Activated CD4-positive, alpha-beta T cell treated with anti-CD3 and anti-CD28 coated beads for 24 hours (primary cell): ENCODE results near the gene ANKRD22.

Experiments
- DNase-seq, 2 donors: peaks; one replicate each; pipeline ENCODE4 v3.0.0-alpha.2; 2020; ENCODE audit warnings: low read depth in 2 of 2

The ANKRD22 gene

GRCh38 chr10:88800152-88801125, 51.2 kb downstream of the ANKRD22 start:
- DNase-seq, result no peak

DNA sequence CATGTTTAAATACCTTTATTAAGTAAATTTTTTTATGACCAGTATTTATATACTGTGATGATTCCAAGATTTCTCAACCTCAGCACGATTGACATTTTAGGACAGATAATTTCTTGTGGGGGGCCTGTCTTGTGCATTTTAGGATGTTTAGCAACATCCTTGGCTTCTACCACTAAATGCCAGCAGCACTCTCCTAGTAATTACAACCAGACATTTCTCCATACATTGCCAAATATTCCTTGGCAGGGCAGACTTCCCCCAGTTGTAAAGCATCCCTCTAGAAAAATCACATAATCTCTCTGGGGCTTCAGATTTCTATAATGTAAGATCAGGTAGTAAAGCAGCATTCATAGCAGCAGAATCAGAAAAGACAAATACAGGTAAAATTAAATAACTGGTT, 56.9 kb downstream of the ANKRD22 start:
- no peak for DNase-seq

GRCh38 chr10:88793712-88794299, 57.8 kb downstream of the ANKRD22 start:
- no peak for DNase-seq

DNA sequence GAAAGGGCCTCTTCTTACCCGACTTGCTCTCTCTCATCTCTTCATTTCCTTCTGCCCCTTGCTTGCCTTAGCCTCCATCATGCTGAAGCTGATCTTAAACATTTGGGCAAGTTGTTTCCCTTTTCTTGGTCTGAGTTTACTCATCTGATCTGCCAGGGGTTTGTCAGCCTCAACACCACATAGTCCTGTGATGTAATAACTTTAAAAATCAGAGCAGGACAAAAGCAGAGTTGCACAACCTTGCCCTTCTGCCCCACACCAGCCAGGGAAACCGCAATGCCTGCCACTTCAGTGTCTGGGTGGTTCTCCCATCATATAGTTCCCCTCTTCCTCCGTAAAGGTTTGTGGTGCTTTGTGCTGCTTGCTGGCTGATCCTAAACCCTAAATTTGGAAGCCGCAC, 59.0 kb downstream of the ANKRD22 start:
- DNase-seq, result no peak

DNA sequence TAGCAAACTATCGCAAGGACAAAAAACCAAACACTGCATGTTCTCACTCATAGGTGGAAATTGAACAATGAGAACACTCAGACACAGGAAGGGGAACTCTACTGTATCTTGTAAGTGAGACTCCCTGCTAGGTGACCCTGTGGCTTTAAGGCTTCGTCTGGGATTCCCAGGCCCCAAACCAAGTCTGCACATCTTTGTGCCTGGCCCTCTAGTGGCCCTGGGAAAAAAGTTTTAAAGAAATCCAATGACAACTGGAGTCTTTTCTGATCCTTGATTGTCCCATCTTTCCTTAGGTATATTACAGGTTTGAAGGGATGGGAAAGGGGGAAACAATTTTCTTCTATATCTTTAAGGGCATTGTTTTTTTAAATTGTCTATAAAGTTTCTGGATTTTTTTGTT, 59.7 kb downstream of the ANKRD22 start:
- DNase-seq, result no peak

DNA sequence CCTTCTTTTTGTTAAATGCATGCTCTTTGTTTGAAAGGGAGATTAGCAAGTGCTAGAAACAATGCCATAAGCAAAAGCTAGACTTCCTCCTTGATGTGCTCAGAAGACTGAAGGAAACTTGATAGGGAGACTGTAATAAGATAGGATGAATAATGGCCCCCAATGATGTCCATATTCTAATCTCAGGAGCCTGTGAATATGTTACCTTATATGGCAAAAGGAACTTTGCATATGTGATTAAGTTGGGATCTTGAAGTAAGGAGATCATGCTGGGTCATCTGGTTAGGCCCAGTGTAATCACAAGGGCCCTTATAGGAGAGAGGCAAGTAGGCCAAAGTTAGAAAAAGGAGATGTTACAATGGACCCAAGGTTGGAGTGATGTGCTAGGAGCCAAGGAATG, 62.7 kb downstream of the ANKRD22 start:
- no peak for DNase-seq

DNA sequence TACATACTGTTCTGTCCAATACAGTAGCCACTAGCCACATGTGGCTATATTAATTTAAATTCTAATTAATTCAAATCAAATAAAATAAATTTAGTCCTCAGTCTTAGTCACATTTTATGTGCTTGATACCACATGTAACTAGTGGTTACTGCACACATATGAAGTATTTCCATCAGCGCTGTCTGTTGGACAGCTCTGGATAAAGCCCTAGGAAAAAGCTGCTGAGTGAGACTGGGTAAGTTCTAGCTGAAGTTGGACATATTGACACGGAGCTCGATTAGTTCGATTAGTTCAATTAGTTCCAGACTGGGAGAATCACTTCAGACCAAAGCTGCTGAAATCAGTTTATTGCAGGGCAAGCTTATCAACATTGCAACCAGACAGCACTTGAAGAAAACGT, 64.2 kb downstream of the ANKRD22 start:
- DNase-seq, result no peak

- no peak for DNase-seq
Observed at GRCh38 chr10:88786032-88786770, 65.4 kb downstream of the ANKRD22 start.

- DNase-seq, result no peak
Observed at GRCh38 chr10:88783724-88784123, 67.9 kb downstream of the ANKRD22 start.

- DNase-seq, result no peak
Observed at GRCh38 chr10:88782222-88782621, 69.4 kb downstream of the ANKRD22 start.

DNA sequence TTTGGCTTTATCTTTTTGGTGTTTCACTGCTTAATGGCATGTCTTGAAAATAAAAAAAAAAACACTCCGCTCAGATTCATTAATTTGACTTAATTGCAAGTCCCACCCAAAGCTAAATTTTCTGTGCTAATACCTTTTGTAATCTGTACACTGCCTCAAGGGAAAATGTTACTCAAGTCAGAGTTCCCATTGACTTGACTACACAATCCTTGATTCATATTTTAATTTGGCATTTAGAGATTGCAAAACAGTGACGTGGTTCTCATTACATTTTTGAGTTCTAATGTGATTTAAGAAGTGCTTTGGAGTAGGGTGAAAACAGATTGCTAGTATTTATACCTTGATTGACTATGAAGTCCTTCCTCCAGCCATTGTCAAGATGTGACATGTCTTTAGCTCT, 70.4 kb downstream of the ANKRD22 start:
- DNase-seq, result no peak
